ENCODE data around the gene SYT9. TPM values are rescaled to one million over a fixed set of nuclear protein-coding genes. Genes with fewer than 3 reads are reported as not detected.

The SYT9 gene
- total RNA-seq, 2 donors from 2014 or later = 0.81 to 2.2 TPM

GRCh38 chr11:7292922-7293321 lies 41.2 kb downstream of the SYT9 start:
- no peaks in the 10 kb centered on the region for H3K27me3 ChIP-seq (ENCODE audit: control insufficient read depth, insufficient read depth, low read length, poor library complexity, severe bottlenecking)
- H3K36me3 ChIP-seq (ENCODE audit: control insufficient read depth, insufficient read depth, low read length) = no peaks in the 10 kb centered on the region
- no peaks in the 10 kb centered on the region for H3K4me1 ChIP-seq (ENCODE audit: control insufficient read depth, insufficient read depth, low read length)
- no peaks in the 10 kb centered on the region for H3K27me3 Mint-ChIP-seq (ENCODE audit: insufficient read depth)
- no peak overlapping the region for H3K27ac Mint-ChIP-seq
- H3K4me3 Mint-ChIP-seq = no peak overlapping the region
- no peak for DNase-seq
- no peaks in the 10 kb centered on the region for H3K4me1 Mint-ChIP-seq
- no peaks in the 10 kb centered on the region for H3K36me3 Mint-ChIP-seq (ENCODE audit: low read depth)
- no peak overlapping the region for H3K27ac ChIP-seq (ENCODE audit: low read depth, low read length)
- H3K9ac ChIP-seq (ENCODE audit: extremely low read depth, low read length, poor library complexity, severe bottlenecking) = no peak overlapping the region
- no peak overlapping the region for H3K4me3 ChIP-seq (ENCODE audit: low read length)
- no peaks in the 10 kb centered on the region for H3K9me3 ChIP-seq (ENCODE audit: control insufficient read depth, low read length)
- WGBS, 2 experiments (ENCODE audit: insufficient coverage in 1 of 2, insufficient read length in 1 of 2) = 96 to 100% methylated on average over 1 to 2 of the region's 2 CpGs
- H3K9me3 Mint-ChIP-seq = no peaks in the 10 kb centered on the region
- no peak for TF ChIP-seq CTCF (conservative IDR thresholded peaks at IDR 0.05)

- Mint-ChIP-seq H3K4me1 (peaks cover 6% of the 10 kb centered on the region), H3K4me3 (no peak overlapping the region), H3K27ac (no peak overlapping the region), H3K36me3 (ENCODE audit: low read depth) (no peaks in the 10 kb centered on the region), H3K9me3 (no peaks in the 10 kb centered on the region), H3K27me3 (ENCODE audit: insufficient read depth) (no peaks in the 10 kb centered on the region)
- no peak overlapping the region for H3K4me3 ChIP-seq (ENCODE audit: low read length)
- H3K27me3 ChIP-seq (ENCODE audit: control insufficient read depth, insufficient read depth, low read length, poor library complexity, severe bottlenecking) = no peaks in the 10 kb centered on the region
- no peaks in the 10 kb centered on the region for H3K36me3 ChIP-seq (ENCODE audit: control insufficient read depth, insufficient read depth, low read length)
- no peaks in the 10 kb centered on the region for H3K9me3 ChIP-seq (ENCODE audit: control insufficient read depth, low read length)
- DNase-seq = no peak
- H3K4me1 ChIP-seq (ENCODE audit: control insufficient read depth, insufficient read depth, low read length) = no peaks in the 10 kb centered on the region
- TF ChIP-seq CTCF (conservative IDR thresholded peaks at IDR 0.05) = peak; percentile 38
- H3K27ac ChIP-seq (ENCODE audit: low read depth, low read length) = no peak overlapping the region
- H3K9ac ChIP-seq (ENCODE audit: extremely low read depth, low read length, poor library complexity, severe bottlenecking) = no peak overlapping the region
- 88 to 93% methylated on average over 3 of the region's 3 CpGs for WGBS, 2 experiments (ENCODE audit: insufficient coverage in 1 of 2, insufficient read length in 1 of 2)
These were observed 47.7 kb downstream of the SYT9 start for GRCh38 chr11:7299393-7299792.

- Histone ChIP-seq H3K9me3 (ENCODE audit: control insufficient read depth, low read length) (no peaks in the 10 kb centered on the region), H3K27me3 (ENCODE audit: control insufficient read depth, insufficient read depth, low read length, poor library complexity, severe bottlenecking) (no peaks in the 10 kb centered on the region), H3K4me1 (ENCODE audit: control insufficient read depth, insufficient read depth, low read length) (no peaks in the 10 kb centered on the region), H3K27ac (ENCODE audit: low read depth, low read length) (no peak overlapping the region), H3K9ac (ENCODE audit: extremely low read depth, low read length, poor library complexity, severe bottlenecking) (no peak overlapping the region), H3K4me3 (ENCODE audit: low read length) (peak overlapping the region; percentile 12), H3K36me3 (ENCODE audit: control insufficient read depth, insufficient read depth, low read length) (no peaks in the 10 kb centered on the region)
- Mint-ChIP-seq H3K4me1 (peaks cover 6% of the 10 kb centered on the region), H3K27me3 (ENCODE audit: insufficient read depth) (no peaks in the 10 kb centered on the region), H3K9me3 (no peaks in the 10 kb centered on the region), H3K27ac (no peak overlapping the region), H3K4me3 (no peak overlapping the region), H3K36me3 (ENCODE audit: low read depth) (no peaks in the 10 kb centered on the region)
- no peak for TF ChIP-seq CTCF (conservative IDR thresholded peaks at IDR 0.05)
- DNase-seq = no peak
- 98% methylated on average over 2 of the region's 2 CpGs; no CpG with 5 or more reads in 1 of the 2 experiments for WGBS, 2 experiments (ENCODE audit: insufficient coverage in 1 of 2, insufficient read length in 1 of 2)
These were observed 48.6 kb downstream of the SYT9 start for GRCh38 chr11:7300281-7300680.
